Measurements from ENCODE around the gene RNF149. TPM values are rescaled to one million over a fixed set of nuclear protein-coding genes. Genes with fewer than 3 reads are reported as not detected.

RNF149 gene
- total RNA-seq, 1 donor from 2014 or later, result 35.0 TPM

GRCh38 chr2:101290711-101291110 lies 17.8 kb downstream of the RNF149 start:
- H3K9ac ChIP-seq, result no peak overlapping the region

DNA sequence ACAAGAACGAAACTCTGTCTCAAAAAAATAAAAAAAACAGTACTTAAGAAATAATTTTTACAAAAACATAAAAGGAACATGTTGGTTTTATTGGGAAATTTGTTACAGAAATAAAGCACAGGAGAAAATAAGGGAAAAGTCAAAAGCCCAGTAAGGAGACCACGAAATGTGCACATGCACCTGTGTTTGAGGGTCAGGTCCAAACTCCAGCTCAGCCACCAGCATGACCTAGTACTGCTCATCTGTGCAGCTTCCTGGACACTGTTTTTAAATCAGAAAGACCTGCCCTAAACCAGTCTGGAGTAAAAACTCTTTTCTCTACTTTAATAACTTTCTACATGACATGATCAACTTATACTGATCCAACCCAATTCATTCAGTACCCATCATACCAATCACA lies 21.2 kb downstream of the RNF149 start:
- H3K27me3 Mint-ChIP-seq (ENCODE audit: insufficient read depth, low read depth), result no peaks in the 10 kb centered on the region
- no peaks in the 10 kb centered on the region for H4K20me1 ChIP-seq (ENCODE audit: low read depth)

More at GRCh38 chr2:101290711-101291110, 17.8 kb downstream of the RNF149 start:
- DNase-seq (ENCODE audit: low spot score), result no peak
- no peak overlapping the region for H2AFZ ChIP-seq (replicated peaks)
- H3K36me3 Mint-ChIP-seq, result peaks cover 2% of the 10 kb centered on the region
- TF ChIP-seq EZH2 (IDR thresholded peaks at IDR 0.05), result no peak
- TF ChIP-seq, protein P1, sequence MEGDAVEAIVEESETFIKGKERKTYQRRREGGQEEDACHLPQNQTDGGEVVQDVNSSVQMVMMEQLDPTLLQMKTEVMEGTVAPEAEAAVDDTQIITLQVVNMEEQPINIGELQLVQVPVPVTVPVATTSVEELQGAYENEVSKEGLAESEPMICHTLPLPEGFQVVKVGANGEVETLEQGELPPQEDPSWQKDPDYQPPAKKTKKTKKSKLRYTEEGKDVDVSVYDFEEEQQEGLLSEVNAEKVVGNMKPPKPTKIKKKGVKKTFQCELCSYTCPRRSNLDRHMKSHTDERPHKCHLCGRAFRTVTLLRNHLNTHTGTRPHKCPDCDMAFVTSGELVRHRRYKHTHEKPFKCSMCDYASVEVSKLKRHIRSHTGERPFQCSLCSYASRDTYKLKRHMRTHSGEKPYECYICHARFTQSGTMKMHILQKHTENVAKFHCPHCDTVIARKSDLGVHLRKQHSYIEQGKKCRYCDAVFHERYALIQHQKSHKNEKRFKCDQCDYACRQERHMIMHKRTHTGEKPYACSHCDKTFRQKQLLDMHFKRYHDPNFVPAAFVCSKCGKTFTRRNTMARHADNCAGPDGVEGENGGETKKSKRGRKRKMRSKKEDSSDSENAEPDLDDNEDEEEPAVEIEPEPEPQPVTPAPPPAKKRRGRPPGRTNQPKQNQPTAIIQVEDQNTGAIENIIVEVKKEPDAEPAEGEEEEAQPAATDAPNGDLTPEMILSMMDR (IDR thresholded peaks at IDR 0.05), result no peak
- no peak for TF ChIP-seq EZH2phosphoT487 (IDR thresholded peaks at IDR 0.05)
- no peaks in the 10 kb centered on the region for H3K9me3 Mint-ChIP-seq
- H3K27me3 ChIP-seq, result no peaks in the 10 kb centered on the region
- H3K4me3 Mint-ChIP-seq, result no peak overlapping the region
- H3K36me3 ChIP-seq, result peaks cover 4% of the 10 kb centered on the region
- no peak overlapping the region for H3K27ac Mint-ChIP-seq
- peaks cover under 1% of the 10 kb centered on the region for H3K79me2 ChIP-seq (ENCODE audit: low read depth)
- no peak overlapping the region for H3K4me3 ChIP-seq
- H3K4me2 ChIP-seq, result no peak overlapping the region
- no peak overlapping the region for H3K27ac ChIP-seq
- H3K27me3 Mint-ChIP-seq (ENCODE audit: insufficient read depth, low read depth), result no peaks in the 10 kb centered on the region
- no peaks in the 10 kb centered on the region for H3K4me1 Mint-ChIP-seq
- no peaks in the 10 kb centered on the region for H3K9me3 ChIP-seq (ENCODE audit: low read depth)
- no peaks in the 10 kb centered on the region for H3K4me1 ChIP-seq
- no peaks in the 10 kb centered on the region for H4K20me1 ChIP-seq (ENCODE audit: low read depth)
- H3F3A ChIP-seq (ENCODE audit: low read depth), result no peaks in the 10 kb centered on the region

DNA sequence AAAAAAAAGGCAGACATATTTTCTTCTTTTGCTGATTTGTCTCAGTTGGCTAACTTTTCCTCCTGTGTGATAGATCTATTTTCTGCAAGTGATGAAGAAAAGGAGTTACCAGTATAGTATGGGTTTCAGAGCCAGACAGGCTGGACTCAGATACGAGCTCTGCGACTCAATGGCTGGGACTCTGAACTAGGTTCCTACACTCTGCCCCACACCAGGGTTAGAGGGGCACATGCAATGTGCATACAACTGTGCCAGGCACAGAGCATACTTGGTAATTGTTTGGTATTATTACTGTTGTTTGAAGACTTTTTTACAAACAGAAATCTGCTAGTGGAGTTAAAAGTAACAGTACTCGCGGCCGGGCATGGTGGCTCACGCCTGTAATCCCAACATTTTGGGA lies 21.8 kb downstream of the RNF149 start:
- Histone ChIP-seq H3K4me3 (no peak overlapping the region), H3K4me1 (no peaks in the 10 kb centered on the region), H2AFZ (replicated peaks) (no peak overlapping the region), H3K4me2 (no peak overlapping the region), H3K27ac (no peak overlapping the region), H3K9ac (no peak overlapping the region), H3K9me3 (ENCODE audit: low read depth) (no peaks in the 10 kb centered on the region), H3K79me2 (ENCODE audit: low read depth) (no peaks in the 10 kb centered on the region), H3F3A (ENCODE audit: low read depth) (no peaks in the 10 kb centered on the region), H3K36me3 (peaks cover 4% of the 10 kb centered on the region), H4K20me1 (ENCODE audit: low read depth) (no peaks in the 10 kb centered on the region), H3K27me3 (no peaks in the 10 kb centered on the region)
- no peaks in the 10 kb centered on the region for H3K27me3 Mint-ChIP-seq (ENCODE audit: insufficient read depth, low read depth)
- H3K36me3 Mint-ChIP-seq, result peaks cover 11% of the 10 kb centered on the region
- H3K9me3 Mint-ChIP-seq, result no peaks in the 10 kb centered on the region
- TF ChIP-seq, protein P1 (IDR thresholded peaks at IDR 0.05), result no peak
- TF ChIP-seq EZH2phosphoT487 (IDR thresholded peaks at IDR 0.05) (no peak), EZH2 (IDR thresholded peaks at IDR 0.05) (no peak)
- H3K4me1 Mint-ChIP-seq, result no peaks in the 10 kb centered on the region
- no peak for DNase-seq (ENCODE audit: low spot score)
- no peak overlapping the region for H3K4me3 Mint-ChIP-seq
- no peak overlapping the region for H3K27ac Mint-ChIP-seq

More for the DNA sequence above, 21.2 kb downstream of the RNF149 start:
- DNase-seq (ENCODE audit: low spot score), result no peak
- Histone ChIP-seq H3K4me2 (no peak overlapping the region), H3K79me2 (ENCODE audit: low read depth) (no peaks in the 10 kb centered on the region), H3K36me3 (peaks cover 4% of the 10 kb centered on the region), H3K9ac (no peak overlapping the region), H3K9me3 (ENCODE audit: low read depth) (no peaks in the 10 kb centered on the region), H3K27ac (no peak overlapping the region), H3K27me3 (no peaks in the 10 kb centered on the region), H2AFZ (replicated peaks) (no peak overlapping the region), H3F3A (ENCODE audit: low read depth) (no peaks in the 10 kb centered on the region), H3K4me1 (no peaks in the 10 kb centered on the region), H3K4me3 (no peak overlapping the region)
- no peak overlapping the region for H3K4me3 Mint-ChIP-seq
- H3K27ac Mint-ChIP-seq, result no peak overlapping the region
- H3K36me3 Mint-ChIP-seq, result peaks cover 6% of the 10 kb centered on the region
- TF ChIP-seq, protein P1 (IDR thresholded peaks at IDR 0.05), result no peak
- no peak for TF ChIP-seq EZH2 (IDR thresholded peaks at IDR 0.05)
- no peak for TF ChIP-seq EZH2phosphoT487 (IDR thresholded peaks at IDR 0.05)
- no peaks in the 10 kb centered on the region for H3K4me1 Mint-ChIP-seq
- H3K9me3 Mint-ChIP-seq, result no peaks in the 10 kb centered on the region
